Cerebellar nuclear complex (tissue), 1 donor: ENCODE results near the gene OVCA2.

ENCODE experiments used
- DNase-seq, 2 experiments: peaks; one replicate each; lab custom pipeline; 2025; lab: John Stamatoyannopoulos, UW

The OVCA2 gene

GRCh38 chr17:2065949-2066400 is 24.2 kb downstream of the OVCA2 start:
- no peak for DNase-seq

- DNase-seq = no peak
Measured at GRCh38 chr17:2067048-2067561, 25.3 kb downstream of the OVCA2 start.

DNA sequence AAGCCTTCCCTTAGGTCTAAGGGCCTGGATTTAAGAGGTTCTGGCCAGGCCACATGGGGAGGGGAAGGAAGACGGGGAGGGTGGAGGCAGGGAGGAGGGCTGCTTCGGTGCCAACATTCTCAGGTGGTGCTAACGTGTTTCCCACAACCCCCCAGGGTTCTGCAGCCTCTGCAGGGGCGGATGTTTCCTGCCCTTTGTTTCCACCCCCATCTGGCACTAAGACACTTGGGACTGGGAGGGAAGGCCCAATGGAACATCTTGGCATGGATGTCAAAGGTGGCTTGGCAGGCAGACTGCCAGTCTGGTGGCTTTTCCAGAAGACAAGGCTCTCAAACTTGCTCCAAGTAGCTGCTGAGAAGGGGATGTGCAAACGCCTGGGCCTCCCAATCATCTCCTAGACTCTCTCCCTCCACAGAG is 25.8 kb downstream of the OVCA2 start:
- DNase-seq = no peak

DNA sequence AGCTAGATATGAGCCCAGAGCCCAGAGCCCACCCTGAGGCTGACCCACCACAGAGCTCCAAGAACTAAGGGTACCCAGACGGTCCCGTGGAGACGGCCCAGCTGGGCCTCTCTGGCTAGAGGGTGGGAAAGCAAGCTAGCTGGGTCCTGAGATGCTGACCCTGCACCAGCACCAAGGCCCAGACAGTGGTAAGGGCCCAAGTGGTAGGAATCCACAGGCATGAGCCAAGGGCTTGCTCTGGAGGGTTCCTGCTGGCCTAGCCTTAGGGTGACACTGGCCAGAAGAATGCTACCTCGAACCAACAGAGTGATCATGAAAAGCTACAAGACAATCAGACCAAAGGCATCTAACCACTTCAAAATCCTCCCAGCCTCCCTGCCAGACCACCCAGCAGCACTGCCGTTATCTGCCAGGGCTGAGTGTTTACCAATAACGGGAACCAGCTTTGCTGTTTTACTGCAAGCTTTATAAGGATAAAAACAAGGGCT is 26.3 kb downstream of the OVCA2 start:
- no peak for DNase-seq

DNA sequence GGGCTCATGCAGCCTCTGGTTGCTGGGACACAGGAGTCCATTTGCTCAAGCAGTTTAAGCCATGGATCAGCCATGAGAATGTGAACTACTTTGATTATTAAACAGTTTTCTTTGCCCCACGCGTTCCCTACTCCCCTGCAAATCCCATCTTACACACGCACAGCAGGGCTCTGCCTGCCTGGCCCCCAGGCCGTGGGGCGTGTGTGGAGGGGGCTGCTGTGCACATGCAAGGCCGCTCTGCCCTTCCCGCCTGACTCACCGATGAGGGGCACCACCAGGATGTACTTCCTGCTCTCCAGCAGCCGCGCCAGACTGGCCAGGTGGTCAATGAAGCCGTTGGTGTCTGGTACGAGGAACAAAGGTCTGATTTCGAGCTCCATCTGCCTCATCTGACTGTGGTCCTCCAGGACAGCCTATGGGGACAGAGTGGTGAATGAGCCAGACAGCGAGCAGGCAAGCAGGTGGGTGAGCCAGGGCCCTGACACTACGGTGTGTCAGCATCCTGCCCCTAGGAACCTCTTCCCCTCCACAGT is 26.8 kb downstream of the OVCA2 start:
- peak; percentile 58 to 62 for DNase-seq

- no peak for DNase-seq
Measured at GRCh38 chr17:2070241-2071023, 28.6 kb downstream of the OVCA2 start.

GRCh38 chr17:2071024-2071385 is 29.2 kb downstream of the OVCA2 start:
- no peak for DNase-seq

- no peak for DNase-seq
Measured at GRCh38 chr17:2071455-2072281, 29.8 kb downstream of the OVCA2 start.

GRCh38 chr17:2074919-2075318 is 33.1 kb downstream of the OVCA2 start:
- DNase-seq = no peak

DNA sequence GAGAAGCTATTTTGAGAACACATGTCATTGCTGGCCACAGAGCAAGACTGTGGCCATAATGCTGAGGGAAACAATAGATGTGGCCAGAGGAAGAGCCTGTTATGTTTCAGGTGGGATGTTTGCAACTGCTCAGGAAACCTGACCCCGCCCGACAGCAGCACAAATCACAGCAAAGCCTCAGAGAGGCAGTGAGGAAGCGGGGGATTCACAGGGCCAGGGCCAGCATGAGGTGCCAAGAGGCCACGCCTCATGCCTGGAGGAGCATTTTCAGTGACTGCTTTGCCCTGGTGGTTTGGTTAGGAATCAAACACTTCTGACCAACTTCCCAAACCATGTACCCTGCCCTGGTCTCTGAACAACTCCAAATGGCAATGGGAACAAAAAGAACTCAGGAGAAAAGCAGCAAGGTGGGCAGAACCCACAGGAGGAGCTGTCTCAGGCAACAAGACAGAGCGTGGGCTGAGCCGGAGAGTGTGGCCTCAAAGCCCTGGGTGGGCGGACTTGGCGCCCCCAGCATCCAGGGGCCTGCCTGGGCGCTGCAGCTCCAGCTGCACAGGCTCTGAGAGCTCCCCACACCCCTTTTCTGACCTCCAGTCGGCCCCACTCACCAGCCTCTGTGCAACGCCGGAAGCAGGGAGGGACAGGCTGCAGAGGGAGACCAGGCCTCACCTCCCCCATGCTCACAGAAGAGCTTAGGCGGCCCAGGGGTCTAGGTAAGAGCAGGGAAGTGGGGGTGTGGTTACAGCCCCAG is 33.7 kb downstream of the OVCA2 start:
- DNase-seq = no peak

DNA sequence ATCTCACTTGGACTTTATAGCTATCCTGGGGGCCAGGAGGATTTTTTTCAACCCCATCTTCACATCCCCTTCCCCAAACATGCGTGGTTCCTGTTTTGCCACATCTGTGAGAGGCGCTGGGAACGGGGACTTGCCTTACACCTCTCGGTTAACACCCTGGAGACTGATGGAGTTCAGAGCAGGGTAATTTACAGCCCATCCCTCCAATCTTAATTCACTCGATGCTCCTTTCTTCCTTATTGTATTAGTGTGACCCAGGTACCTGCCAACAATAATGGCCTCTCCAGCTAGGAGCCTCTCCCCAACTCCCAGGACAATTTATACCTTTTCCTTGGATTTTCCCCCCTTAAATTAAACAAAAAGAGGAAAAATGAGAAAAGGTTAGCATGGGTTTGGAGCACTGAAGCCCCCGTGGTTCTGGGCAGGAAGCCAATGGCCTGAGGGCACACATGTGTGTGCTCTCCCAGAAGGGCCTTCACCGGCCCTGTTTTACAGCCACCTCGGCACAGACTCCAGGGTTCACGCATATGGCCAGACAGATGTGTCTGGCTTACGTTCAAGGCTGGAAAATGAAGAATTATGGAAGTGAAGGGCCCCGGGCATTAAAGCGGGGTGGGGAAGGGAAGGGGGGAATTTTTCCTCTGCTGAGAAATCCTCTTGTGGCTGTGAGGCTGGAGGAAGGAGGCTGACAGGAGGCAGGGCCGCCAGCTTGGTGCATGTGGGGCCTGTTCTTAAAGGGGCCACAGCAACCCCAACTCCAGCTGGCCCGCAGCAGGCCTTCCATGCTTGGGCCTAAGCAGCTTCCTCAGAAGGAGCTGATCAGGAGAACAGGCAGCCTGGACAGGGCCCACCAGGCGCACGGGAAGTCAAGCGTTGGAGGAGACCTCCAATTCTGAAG is 34.5 kb downstream of the OVCA2 start:
- no peak for DNase-seq

DNA sequence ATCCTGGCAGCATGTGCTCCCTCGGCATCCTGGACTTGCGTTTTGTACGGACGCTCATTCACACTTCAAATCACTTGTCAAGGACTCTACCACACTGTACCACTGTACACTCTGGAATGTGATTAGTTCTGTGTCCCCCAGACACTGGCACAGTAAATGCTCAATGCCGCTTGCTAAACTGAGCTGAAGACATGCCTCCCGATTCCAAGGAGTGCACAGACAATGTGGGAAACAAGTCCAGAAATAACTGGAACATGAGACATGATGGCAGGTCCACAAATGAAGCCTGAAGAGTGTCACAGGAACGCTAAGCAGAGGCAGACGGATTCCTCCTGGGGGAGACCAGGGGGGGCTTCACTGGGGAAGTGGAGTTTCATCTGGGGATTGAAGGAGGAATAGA is 35.2 kb downstream of the OVCA2 start:
- no peak for DNase-seq

GRCh38 chr17:2081564-2081963 is 39.7 kb downstream of the OVCA2 start:
- no peak for DNase-seq

GRCh38 chr17:2082003-2082781 is 40.4 kb downstream of the OVCA2 start:
- no peak for DNase-seq

DNA sequence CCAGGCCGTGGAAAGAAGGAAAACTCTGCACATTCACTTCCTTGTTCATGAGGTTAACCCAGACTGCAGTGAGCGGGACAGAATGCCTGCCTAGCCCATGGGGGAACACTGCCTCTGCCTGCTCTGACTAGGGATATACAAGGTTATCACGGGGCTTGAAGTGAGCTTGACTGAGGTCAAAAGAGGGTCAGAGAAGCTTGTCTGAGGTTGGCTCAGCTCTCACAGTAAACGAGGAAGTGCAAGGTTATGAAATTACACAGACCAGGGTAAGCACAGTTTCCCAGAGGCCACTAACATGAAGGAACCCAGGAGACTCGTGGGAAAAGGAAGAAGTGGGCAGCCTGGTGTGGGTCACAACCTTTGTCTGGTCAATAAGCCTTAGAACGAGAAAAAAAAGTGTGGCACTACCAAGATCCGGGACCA is 41.8 kb downstream of the OVCA2 start:
- DNase-seq = no peak

DNA sequence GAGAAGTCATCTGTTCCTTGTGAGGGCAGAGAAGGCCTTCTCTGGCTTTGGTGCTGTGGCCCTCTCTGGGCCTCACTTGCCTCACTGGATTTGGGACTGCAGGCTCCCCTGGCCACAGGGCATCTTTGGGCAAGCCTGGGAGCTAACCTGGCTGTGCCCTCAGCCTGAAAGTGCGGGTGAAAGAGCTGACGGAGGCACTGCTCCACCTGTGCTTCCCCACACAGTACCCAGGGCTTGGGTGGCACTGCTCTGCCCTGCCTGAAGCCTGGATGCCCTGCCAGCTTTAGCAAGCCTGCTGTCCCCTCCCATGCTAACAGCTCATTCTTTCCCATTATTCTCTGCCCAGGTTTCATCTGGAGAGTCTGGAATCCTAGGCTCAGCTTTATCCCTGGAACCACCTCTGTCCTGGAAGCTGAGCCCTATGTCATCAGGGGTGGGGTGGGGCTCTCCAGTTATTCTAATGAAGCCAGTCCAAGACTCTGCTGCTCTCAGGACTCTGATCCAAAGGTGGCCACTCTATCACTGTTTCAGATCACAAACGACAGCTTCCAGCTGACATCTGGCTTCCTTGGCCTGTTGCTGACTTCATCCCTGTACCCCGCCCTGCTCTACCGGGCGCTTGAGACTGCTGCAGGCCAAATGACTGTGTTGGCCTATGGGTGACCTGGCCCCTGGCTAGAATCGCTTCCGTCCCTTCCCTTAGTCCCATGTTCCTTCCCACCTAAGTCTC is 42.4 kb downstream of the OVCA2 start:
- no peak for DNase-seq

GRCh38 chr17:2084766-2085647 is 43.2 kb downstream of the OVCA2 start:
- DNase-seq = no peak

DNA sequence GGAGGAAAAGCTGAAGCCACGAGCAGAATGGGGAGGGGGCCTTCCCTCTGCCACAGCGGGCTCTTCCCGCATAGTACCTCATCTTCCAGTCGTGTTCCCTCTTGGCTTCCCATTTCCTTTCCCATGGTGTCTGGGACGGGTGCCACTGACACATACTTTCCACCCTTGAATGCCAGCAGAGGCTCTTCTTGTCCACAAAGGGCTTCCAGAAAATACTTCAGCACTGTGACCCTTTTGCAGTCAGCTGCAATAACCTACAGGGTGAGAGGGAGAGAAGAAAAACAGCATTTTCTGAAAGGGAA is 43.8 kb downstream of the OVCA2 start:
- DNase-seq = no peak
